ENCODE measurements around the gene ARL4A.

DNA sequence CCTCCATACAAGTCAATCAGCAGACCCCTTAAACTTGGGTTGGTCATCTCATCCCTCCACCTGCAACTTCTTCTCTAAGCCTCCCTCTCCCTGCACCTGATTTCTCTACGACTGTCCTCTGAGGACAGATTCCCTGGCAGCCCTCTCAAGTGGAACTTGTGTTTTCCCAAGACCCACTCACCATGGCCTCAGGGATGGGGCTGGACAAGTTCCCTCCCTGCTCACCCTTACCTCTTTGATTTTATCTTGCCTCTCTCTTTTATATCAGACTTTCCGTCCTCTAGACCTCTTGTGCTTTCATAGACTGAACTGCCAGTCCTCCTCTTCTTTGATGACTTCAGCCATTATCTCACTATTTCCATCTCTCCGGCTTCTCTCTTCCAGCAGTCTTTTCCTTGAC, 46.2 kb upstream of the ARL4A start:
- TF ChIP-seq, protein P1, sequence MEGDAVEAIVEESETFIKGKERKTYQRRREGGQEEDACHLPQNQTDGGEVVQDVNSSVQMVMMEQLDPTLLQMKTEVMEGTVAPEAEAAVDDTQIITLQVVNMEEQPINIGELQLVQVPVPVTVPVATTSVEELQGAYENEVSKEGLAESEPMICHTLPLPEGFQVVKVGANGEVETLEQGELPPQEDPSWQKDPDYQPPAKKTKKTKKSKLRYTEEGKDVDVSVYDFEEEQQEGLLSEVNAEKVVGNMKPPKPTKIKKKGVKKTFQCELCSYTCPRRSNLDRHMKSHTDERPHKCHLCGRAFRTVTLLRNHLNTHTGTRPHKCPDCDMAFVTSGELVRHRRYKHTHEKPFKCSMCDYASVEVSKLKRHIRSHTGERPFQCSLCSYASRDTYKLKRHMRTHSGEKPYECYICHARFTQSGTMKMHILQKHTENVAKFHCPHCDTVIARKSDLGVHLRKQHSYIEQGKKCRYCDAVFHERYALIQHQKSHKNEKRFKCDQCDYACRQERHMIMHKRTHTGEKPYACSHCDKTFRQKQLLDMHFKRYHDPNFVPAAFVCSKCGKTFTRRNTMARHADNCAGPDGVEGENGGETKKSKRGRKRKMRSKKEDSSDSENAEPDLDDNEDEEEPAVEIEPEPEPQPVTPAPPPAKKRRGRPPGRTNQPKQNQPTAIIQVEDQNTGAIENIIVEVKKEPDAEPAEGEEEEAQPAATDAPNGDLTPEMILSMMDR (IDR thresholded peaks at IDR 0.05; ENCODE audit: low read length), result no peak
- TF ChIP-seq EZH2 (IDR thresholded peaks at IDR 0.05; ENCODE audit: borderline replicate concordance, low read length), result no peak
